Measurements from ENCODE around the gene CELF4.

The CELF4 gene

DNA sequence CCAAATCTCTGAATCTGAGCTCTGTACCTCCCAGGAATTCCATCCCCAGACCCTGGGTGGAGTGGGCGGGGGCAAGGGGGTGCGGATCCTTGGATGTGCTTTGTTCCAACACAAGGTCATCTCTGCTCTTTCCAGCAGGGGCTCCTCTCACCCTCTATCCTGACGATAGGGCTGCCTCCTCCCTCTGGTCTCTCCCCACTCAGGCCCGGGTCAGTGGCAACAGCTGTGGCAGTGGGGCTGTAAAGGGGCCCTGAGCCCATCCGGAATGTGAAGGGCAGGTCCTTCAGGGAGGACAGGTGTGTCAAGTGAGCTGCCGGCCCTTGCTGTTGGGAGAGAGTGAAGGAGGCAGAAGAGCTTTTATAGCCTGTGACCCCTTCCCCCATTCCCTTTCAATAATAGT, 167.8 kb downstream of the CELF4 start:
- TF ChIP-seq, protein P1, sequence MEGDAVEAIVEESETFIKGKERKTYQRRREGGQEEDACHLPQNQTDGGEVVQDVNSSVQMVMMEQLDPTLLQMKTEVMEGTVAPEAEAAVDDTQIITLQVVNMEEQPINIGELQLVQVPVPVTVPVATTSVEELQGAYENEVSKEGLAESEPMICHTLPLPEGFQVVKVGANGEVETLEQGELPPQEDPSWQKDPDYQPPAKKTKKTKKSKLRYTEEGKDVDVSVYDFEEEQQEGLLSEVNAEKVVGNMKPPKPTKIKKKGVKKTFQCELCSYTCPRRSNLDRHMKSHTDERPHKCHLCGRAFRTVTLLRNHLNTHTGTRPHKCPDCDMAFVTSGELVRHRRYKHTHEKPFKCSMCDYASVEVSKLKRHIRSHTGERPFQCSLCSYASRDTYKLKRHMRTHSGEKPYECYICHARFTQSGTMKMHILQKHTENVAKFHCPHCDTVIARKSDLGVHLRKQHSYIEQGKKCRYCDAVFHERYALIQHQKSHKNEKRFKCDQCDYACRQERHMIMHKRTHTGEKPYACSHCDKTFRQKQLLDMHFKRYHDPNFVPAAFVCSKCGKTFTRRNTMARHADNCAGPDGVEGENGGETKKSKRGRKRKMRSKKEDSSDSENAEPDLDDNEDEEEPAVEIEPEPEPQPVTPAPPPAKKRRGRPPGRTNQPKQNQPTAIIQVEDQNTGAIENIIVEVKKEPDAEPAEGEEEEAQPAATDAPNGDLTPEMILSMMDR (IDR thresholded peaks at IDR 0.05; ENCODE audit: extremely low read depth, insufficient read depth, missing control alignments): no peak
- no peak for DNase-seq (ENCODE audit: low spot score)
- in situ Hi-C loops (cut with MboI; ENCODE audit: low pct_unique_long_range_greater_than_20kb, low sequenced_read_pairs, unreplicated experiment): no loop called here

DNA sequence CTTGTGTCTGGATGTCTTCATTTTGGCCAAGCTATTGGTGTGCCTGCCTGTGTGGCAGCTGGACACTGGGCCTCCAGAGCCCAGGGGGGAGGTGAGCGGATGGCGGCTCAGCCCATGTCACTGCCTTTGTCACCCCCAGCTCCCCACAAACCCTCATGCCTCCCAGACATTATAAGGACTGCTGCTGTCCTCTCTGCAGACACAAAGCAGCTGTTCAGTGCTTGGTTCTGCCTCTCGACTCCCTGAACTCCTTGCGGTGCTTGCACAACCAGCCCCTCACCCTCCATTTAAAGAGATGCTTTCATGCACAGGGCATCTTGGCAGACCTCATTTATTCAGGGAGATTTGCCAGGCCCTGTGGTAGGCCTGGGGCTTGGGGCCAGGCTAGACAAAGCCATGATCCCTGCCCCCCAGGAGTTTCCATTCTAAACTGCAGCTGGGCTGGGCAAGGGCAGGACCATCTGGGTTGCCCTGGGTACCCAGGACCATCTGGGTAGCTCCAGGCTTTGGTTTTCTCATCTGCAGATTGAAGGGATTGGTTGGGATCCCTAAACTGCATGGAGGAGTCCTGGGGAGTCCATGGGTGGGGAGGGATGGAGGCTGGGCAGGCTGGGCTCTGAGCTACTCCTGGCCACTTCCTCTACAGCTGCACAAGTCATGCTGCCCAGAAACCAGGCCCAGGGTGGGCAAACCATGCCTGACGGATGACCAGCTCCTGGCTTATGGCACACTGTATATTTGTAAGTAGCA, 168.5 kb downstream of the CELF4 start:
- in situ Hi-C loops (cut with MboI; ENCODE audit: low pct_unique_long_range_greater_than_20kb, low sequenced_read_pairs, unreplicated experiment): no loop called here
- TF ChIP-seq, protein P1 (IDR thresholded peaks at IDR 0.05; ENCODE audit: extremely low read depth, insufficient read depth, missing control alignments): no peak
- DNase-seq (ENCODE audit: low spot score): no peak

DNA sequence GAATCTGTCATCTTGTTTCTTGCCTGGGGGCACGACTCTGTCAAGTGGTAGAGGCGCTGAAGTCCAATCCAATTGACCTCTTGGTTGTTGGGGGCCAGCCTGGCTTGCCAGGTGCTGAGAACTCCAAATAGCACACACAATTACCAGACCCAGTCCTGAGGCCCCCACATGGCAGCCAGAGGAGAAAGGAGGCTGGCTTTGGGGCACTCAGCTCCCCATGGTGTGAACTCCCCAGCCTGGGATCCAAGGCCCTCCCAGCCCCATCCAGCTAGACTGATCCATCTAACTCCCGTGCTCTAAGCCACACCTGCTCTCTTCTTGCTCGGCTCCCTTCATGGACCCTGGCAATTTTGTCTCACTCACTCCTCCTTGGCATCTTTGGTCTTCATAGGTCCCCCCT, 170.0 kb downstream of the CELF4 start:
- DNase-seq (ENCODE audit: low spot score): no peak
- TF ChIP-seq, protein P1 (IDR thresholded peaks at IDR 0.05; ENCODE audit: extremely low read depth, insufficient read depth, missing control alignments): no peak
- in situ Hi-C loops (cut with MboI; ENCODE audit: low pct_unique_long_range_greater_than_20kb, low sequenced_read_pairs, unreplicated experiment): no loop called here

DNA sequence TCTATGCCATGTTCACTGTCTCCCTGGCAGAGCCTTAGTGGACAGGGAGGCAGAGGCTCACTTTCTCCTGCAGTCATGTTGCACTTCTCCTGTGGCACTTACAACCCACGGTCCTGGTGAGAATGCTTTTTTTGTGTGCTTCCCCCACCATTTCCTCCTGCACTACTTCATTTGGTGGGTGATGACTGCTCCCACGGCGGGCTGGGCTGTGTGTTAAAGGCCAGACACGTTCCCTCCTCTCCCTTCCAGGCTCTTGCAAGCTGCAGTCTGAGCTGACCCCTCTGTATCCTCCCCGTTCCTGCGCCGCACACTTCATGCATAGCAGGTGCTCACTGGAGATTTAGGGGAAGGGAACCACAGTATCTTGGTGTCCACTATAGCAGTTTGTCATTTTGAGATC, 170.5 kb downstream of the CELF4 start:
- in situ Hi-C loops (cut with MboI; ENCODE audit: low pct_unique_long_range_greater_than_20kb, low sequenced_read_pairs, unreplicated experiment): no loop called here
- TF ChIP-seq, protein P1 (IDR thresholded peaks at IDR 0.05; ENCODE audit: extremely low read depth, insufficient read depth, missing control alignments): no peak
- DNase-seq (ENCODE audit: low spot score): no peak

DNA sequence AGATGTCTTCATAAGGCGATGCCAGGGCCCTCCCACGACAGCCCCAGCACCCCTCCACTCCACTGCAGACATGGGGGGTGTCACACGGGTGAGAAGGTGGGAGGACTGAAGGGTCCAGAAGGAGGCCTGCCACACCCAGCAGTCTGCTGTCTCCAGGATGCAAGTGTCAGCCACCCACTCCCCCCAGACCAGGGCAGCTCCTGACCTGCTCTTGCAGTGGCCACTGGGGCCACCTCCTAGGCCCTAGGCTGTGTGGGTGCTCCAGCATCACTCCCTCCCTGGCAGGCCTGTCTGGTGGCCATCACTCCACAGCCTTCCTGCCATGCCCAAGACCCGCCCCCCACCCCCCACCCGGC, 171.0 kb downstream of the CELF4 start:
- TF ChIP-seq, protein P1 (IDR thresholded peaks at IDR 0.05; ENCODE audit: extremely low read depth, insufficient read depth, missing control alignments): no peak
- no peak for DNase-seq (ENCODE audit: low spot score)
- in situ Hi-C loops (cut with MboI; ENCODE audit: low pct_unique_long_range_greater_than_20kb, low sequenced_read_pairs, unreplicated experiment): no loop called here

DNA sequence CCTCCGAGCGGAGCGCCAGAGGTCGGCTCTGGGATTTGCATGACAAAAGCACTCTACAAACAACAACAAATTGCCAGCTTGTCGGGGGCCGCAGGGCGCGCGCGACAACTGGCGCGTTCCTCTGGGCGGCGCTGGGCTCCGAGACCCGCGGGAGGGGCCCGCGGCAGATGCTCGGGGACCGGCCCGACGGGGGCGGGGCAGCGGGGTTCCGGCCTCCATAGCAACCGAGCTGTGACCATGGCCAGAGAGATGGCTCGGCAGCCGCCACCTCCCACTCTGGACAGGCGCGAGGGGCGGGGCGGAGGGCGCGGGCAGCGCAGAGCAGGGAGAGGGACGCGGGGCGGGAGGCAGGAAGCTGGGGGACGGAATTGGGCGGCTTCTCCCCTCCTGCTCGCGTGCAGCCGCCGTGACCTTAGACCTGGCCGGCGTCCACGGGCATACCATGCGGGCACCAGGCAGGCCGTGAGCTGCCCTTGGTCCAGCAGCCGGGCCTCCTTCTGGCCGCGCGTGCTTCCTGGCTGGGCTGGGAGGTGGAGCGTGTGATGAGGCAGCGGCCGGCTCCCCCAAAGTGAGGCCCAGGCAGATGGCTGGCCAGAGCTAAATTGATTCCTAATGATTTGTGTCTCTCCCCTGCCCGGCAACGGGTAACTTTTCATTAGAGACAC, 171.5 kb downstream of the CELF4 start:
- DNase-seq (ENCODE audit: low spot score): peak; percentile 76
- in situ Hi-C loops (cut with MboI; ENCODE audit: low pct_unique_long_range_greater_than_20kb, low sequenced_read_pairs, unreplicated experiment): no loop called here
- TF ChIP-seq, protein P1 (IDR thresholded peaks at IDR 0.05; ENCODE audit: extremely low read depth, insufficient read depth, missing control alignments): no peak
